ENCODE data around the gene SEMA6B.

Gene SEMA6B

DNA sequence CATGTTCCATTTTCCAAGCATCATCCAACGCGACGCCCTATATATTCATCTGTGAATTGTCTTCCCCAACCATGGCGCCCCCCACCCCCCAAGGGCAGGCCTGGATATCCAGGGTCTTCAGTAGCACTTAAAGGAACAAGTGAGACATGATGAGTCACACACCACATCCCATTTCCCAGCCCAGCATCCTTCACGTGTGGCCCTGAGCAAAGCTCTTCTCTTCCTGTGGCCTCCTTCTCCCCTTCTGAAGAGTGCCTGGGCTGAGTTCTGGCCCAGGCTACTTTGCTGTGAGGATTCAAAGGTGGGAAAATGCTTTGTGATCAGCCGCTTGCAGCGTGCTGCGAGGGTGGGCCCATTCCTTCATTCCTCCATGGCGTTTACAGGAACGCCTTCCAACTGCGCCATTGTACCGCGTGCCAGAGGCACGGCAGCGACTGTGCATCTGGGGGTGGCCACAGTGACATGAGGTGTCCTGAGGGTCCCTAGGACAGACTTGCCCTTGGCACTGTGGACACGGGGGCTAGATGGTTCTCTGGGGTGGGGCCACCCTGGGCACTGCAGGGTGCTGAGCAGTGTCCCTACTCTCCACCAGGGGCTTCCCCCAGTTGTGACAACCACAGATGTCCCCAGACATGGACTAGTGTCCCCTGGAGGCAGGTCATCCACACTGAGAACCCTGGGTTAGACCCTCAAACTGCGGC lies 52.9 kb downstream of the SEMA6B start:
- H3K4me3 ChIP-seq (ENCODE audit: control insufficient read depth, low read depth, low read length), result no peak overlapping the region
- DNase-seq (ENCODE audit: low read depth), result no peak
- TF ChIP-seq, protein P1, sequence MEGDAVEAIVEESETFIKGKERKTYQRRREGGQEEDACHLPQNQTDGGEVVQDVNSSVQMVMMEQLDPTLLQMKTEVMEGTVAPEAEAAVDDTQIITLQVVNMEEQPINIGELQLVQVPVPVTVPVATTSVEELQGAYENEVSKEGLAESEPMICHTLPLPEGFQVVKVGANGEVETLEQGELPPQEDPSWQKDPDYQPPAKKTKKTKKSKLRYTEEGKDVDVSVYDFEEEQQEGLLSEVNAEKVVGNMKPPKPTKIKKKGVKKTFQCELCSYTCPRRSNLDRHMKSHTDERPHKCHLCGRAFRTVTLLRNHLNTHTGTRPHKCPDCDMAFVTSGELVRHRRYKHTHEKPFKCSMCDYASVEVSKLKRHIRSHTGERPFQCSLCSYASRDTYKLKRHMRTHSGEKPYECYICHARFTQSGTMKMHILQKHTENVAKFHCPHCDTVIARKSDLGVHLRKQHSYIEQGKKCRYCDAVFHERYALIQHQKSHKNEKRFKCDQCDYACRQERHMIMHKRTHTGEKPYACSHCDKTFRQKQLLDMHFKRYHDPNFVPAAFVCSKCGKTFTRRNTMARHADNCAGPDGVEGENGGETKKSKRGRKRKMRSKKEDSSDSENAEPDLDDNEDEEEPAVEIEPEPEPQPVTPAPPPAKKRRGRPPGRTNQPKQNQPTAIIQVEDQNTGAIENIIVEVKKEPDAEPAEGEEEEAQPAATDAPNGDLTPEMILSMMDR (IDR thresholded peaks at IDR 0.05; ENCODE audit: control insufficient read depth, insufficient read depth, low read depth, low read length, missing control alignments), result no peak

DNA sequence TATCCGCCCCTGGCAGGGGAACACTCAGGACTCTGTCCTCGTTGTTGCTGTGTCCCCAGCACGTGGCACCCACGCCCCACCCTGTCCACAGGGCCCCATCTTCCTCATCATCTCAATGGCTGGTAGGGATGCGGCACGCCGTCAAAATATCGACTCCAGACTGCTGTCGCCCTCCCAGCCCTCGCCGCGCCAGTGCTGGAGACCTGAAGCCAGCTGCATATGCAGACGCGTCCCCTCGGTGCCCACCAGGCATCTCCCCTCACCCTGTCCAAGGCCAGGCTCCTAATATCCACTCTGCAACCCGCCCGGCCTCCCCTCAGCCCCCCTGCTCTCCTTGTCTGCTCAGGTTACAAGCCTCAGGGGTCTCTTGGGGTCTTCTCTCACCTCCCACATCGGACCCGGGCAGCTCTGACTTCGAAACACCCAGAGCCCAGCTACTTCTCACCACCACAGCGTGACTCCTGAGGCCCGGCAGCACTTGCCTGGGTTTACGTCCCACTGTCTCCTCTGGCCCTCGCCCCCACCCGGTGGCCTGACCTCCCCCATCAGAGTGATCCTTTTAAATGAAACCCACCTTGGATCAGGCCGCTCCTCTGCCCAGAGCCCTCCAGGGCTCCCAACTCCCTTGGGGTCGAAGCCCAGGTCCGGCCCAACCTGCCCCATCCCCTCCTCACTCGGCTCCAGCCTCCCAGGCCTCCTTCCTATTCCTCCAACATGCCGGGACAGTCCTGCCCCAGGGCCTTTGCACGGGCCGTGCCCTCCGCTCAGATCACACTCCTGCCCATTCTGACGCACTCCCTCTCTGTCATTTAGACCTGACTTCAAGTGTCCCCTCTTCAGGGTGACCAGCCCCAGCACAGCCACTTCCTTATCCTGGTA lies 53.7 kb downstream of the SEMA6B start:
- H3K4me3 ChIP-seq (ENCODE audit: control insufficient read depth, low read depth, low read length), result no peak overlapping the region
- TF ChIP-seq, protein P1 (IDR thresholded peaks at IDR 0.05; ENCODE audit: control insufficient read depth, insufficient read depth, low read depth, low read length, missing control alignments), result no peak

DNA sequence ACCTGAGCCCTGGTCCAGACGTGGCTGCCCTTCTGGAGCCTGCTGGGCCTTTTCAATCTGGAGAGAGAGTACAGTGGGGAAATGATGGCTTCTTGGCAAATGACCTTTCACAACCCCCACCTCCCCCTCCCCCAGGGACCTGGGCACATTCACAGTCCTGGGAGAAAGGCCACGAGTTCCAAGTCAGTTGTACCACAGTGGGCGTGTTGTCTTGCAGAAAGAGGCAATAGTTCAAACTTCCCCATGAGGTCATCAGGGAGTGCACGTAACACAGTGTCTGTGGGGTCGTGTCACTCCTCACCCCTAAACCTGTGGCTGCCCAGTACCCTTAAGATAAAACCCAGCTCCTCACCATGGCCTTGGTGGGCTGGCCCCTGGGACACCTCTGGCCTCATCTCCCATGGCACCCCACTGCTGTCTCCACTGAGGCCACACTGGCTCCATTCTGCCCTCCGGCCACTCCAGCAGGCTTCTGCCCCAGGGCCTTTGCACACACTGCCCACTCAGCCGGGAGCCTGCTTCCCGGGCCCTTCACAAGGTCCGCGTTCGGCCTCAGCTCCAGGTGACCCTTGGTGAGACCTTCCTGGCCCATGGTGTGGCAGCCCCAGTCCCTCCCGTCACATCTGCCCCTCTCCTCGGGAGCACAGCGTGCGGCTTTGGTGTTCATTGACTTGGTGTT lies 54.5 kb downstream of the SEMA6B start:
- TF ChIP-seq, protein P1 (IDR thresholded peaks at IDR 0.05; ENCODE audit: control insufficient read depth, insufficient read depth, low read depth, low read length, missing control alignments), result no peak
- no peak overlapping the region for H3K4me3 ChIP-seq (ENCODE audit: control insufficient read depth, low read depth, low read length)
- DNase-seq (ENCODE audit: low read depth), result no peak

More for the DNA sequence above, 53.7 kb downstream of the SEMA6B start:
- no peak for DNase-seq (ENCODE audit: low read depth)

DNA sequence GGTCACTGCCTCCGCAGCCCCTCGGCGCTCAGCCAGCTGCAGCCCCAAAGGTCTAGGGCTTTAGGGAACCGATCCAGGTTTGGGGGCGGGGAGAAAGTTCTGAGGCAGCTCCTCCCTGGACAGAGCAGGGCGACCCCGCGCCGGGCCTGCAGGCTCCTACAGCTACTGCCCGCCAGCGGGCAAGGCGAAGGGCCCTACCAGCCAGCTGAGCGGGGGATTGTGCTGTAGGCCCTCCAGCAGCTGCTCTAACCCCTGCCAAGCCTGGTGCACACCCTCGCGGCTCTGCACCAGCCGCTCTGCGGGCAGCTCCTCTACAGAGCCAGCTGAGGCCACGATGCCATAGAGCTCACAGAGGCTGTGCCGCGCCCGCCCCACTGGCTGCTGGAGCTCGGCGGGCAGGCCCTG lies 55.2 kb downstream of the SEMA6B start:
- no peak for DNase-seq (ENCODE audit: low read depth)
- no peak overlapping the region for H3K4me3 ChIP-seq (ENCODE audit: control insufficient read depth, low read depth, low read length)
- TF ChIP-seq, protein P1 (IDR thresholded peaks at IDR 0.05; ENCODE audit: control insufficient read depth, insufficient read depth, low read depth, low read length, missing control alignments), result no peak

DNA sequence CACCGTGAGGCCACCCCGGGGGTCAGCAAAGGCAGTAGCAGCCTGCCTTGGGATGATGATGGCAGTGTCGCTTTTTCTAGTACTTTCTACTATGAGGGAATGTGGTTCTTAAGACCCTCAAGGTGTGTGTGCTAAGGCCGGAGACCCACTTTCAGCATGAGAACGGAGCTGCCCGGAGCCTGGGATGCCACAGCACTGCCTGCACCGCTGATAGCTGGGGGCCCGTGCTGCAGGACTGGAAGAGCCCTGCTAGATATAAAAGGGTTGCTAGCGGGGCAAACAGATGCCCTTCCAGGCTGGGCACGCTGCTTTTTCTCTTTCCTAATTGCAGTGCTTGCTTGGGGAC lies 55.7 kb downstream of the SEMA6B start:
- TF ChIP-seq, protein P1 (IDR thresholded peaks at IDR 0.05; ENCODE audit: control insufficient read depth, insufficient read depth, low read depth, low read length, missing control alignments), result no peak
- no peak for DNase-seq (ENCODE audit: low read depth)
- H3K4me3 ChIP-seq (ENCODE audit: control insufficient read depth, low read depth, low read length), result no peak overlapping the region

DNA sequence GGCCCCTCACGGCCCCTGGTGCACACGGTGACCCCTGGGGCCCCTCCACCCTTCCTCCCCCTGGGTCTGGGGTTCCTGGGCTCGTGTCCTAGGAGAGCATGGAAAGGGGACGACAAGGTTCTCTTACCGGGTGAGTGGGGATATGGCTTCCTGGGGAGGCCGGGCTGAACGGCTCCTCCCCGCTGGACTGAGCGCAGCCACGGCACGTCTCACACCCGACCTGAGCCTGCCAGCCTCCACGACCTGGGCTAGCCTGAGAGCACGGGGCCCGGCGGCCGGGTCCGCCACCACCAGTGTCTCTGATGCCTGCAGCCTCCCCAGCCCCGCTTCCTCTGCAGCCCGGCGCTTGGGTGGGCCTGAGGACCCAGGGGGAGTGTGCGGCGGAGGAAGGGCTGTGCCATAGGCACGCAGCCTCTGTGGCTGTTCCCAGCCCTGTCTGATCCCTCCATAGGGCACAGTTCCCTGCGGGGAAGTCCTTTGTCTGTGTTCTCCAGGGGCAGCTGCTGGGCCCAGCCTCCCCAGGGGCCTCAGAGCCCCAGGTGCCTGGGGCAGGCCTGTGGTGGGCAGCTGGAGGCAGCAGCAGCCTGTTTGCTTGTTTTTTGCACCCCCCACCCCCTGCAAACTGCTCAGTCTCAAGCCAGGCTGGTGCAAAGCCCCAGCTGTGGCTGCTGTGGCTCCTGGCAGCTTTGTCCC lies 56.2 kb downstream of the SEMA6B start:
- TF ChIP-seq, protein P1 (IDR thresholded peaks at IDR 0.05; ENCODE audit: control insufficient read depth, insufficient read depth, low read depth, low read length, missing control alignments), result no peak
- no peak overlapping the region for H3K4me3 ChIP-seq (ENCODE audit: control insufficient read depth, low read depth, low read length)
- no peak for DNase-seq (ENCODE audit: low read depth)
